Activated CD4-positive, alpha-beta T cell treated with anti-CD3 and anti-CD28 coated beads, Interleukin-2, amount 10 ng/mL, durations not matched to agents 7 days and 5 days (primary cell): ENCODE results near the gene SERP1. TPM values are rescaled to one million over a fixed set of nuclear protein-coding genes. Genes with fewer than 3 reads are reported as not detected.

ENCODE experiments used
- CTCF ChIA-PET: fragments of 350-600 bp; sonication (Branson Sonifier 250); formaldehyde crosslinking; loops from one replicate; lab custom pipeline; 2021; ENCODE audit warnings: antibody characterized with exemption; lab: Charles Lee
- POLR2A ChIA-PET: fragments of 350-600 bp; sonication (Branson Sonifier 250); formaldehyde crosslinking; loops from one replicate; lab custom pipeline; 2021; ENCODE audit warnings: antibody characterized with exemption; lab: Charles Lee
- DNase-seq: peaks from one replicate; pipeline ENCODE4 v3.0.0-alpha.2; 2020
- H3K27ac Mint-ChIP-seq: one replicate; pipeline ENCODE4 v1.8.0; 2021; ENCODE audit warnings: mild to moderate bottlenecking, moderate library complexity, mixed read lengths
- H3K27me3 Mint-ChIP-seq: one replicate; pipeline ENCODE4 v1.8.0; 2021; ENCODE audit warnings: mixed read lengths
- H3K36me3 Mint-ChIP-seq: one replicate; pipeline ENCODE4 v1.8.0; 2021; ENCODE audit warnings: low read depth, mixed read lengths
- H3K4me1 Mint-ChIP-seq: one replicate; pipeline ENCODE4 v1.8.0; 2021; ENCODE audit warnings: mixed read lengths
- H3K4me3 Mint-ChIP-seq: one replicate; pipeline ENCODE4 v1.8.0; 2021; ENCODE audit warnings: mild to moderate bottlenecking, moderate library complexity, mixed read lengths
- H3K9me3 Mint-ChIP-seq: one replicate; pipeline ENCODE4 v1.8.0; 2021; ENCODE audit warnings: mixed read lengths
- total RNA-seq, 2 experiments: library from RNA; stranded (reverse); gene quantifications; one replicate each; pipeline ENCODE4 v1.2.3, GENCODE V29; 2021

The SERP1 gene
- total RNA-seq, 2 experiments from 2014 or later, result 79.9 to 83.5 TPM

GRCh38 chr3:150531775-150532174 lies 14.5 kb downstream of the SERP1 start:
- DNase-seq, result no peak
- peaks cover 7% of the 10 kb centered on the region for H3K4me1 Mint-ChIP-seq
- no peak overlapping the region for H3K4me3 Mint-ChIP-seq
- H3K36me3 Mint-ChIP-seq, result no peaks in the 10 kb centered on the region
- ChIA-PET CTCF (no interaction called here), POLR2A (no interaction called here)
- H3K27ac Mint-ChIP-seq, result no peak overlapping the region
- H3K9me3 Mint-ChIP-seq, result no peaks in the 10 kb centered on the region
- no peaks in the 10 kb centered on the region for H3K27me3 Mint-ChIP-seq

GRCh38 chr3:150528354-150528797 lies 17.9 kb downstream of the SERP1 start:
- CTCF ChIA-PET, result interaction anchor here (0.6 kb wide), 1 partner anchor 1659 kb away, joined by 3 read pairs; no protein-coding TSS in a partner anchor
- POLR2A ChIA-PET, result no interaction called here
- Mint-ChIP-seq H3K9me3 (no peaks in the 10 kb centered on the region), H3K27me3 (no peaks in the 10 kb centered on the region), H3K27ac (no peak overlapping the region), H3K36me3 (no peaks in the 10 kb centered on the region), H3K4me1 (peaks cover 7% of the 10 kb centered on the region), H3K4me3 (no peak overlapping the region)
- DNase-seq, result no peak

- H3K36me3 Mint-ChIP-seq, result no peaks in the 10 kb centered on the region
- no peaks in the 10 kb centered on the region for H3K27me3 Mint-ChIP-seq
- CTCF ChIA-PET, result interaction anchor here (0.8 kb wide), 1 partner anchor 350 kb away, joined by 3 read pairs; no protein-coding TSS in a partner anchor
- H3K4me3 Mint-ChIP-seq, result no peak overlapping the region
- POLR2A ChIA-PET, result no interaction called here
- H3K9me3 Mint-ChIP-seq, result no peaks in the 10 kb centered on the region
- H3K27ac Mint-ChIP-seq, result no peak overlapping the region
- DNase-seq, result no peak
- H3K4me1 Mint-ChIP-seq, result peaks cover 7% of the 10 kb centered on the region
These were observed 18.6 kb downstream of the SERP1 start for GRCh38 chr3:150527464-150528255.

- no peak for DNase-seq
- Mint-ChIP-seq H3K9me3 (no peaks in the 10 kb centered on the region), H3K4me1 (no peaks in the 10 kb centered on the region), H3K27ac (no peak overlapping the region), H3K4me3 (no peak overlapping the region), H3K27me3 (no peaks in the 10 kb centered on the region), H3K36me3 (no peaks in the 10 kb centered on the region)
- ChIA-PET CTCF (interaction anchor here (0.6 to 0.9 kb wide), 2 partner anchors 15 to 237 kb away, joined by 4 read pairs; no protein-coding TSS in a partner anchor), POLR2A (no interaction called here)
These were observed 22.8 kb downstream of the SERP1 start for GRCh38 chr3:150523538-150523937.

- no peaks in the 10 kb centered on the region for H3K36me3 Mint-ChIP-seq
- H3K9me3 Mint-ChIP-seq, result no peaks in the 10 kb centered on the region
These were observed 24.8 kb downstream of the SERP1 start for GRCh38 chr3:150521463-150521862.

GRCh38 chr3:150520408-150520807 lies 25.9 kb downstream of the SERP1 start:
- no peak overlapping the region for H3K4me3 Mint-ChIP-seq
- H3K27me3 Mint-ChIP-seq, result peaks cover 10% of the 10 kb centered on the region
- no peak for DNase-seq
- ChIA-PET POLR2A (no interaction called here), CTCF (interaction anchor here (1.0 to 1.8 kb wide), 2 partner anchors 25 to 110 kb away, joined by 3 to 7 read pairs; no protein-coding TSS in a partner anchor)
- no peaks in the 10 kb centered on the region for H3K4me1 Mint-ChIP-seq
- no peaks in the 10 kb centered on the region for H3K36me3 Mint-ChIP-seq
- H3K27ac Mint-ChIP-seq, result no peak overlapping the region
- no peaks in the 10 kb centered on the region for H3K9me3 Mint-ChIP-seq

More at GRCh38 chr3:150521463-150521862, 24.8 kb downstream of the SERP1 start:
- Mint-ChIP-seq H3K27ac (no peak overlapping the region), H3K4me1 (no peaks in the 10 kb centered on the region), H3K27me3 (peaks cover 7% of the 10 kb centered on the region), H3K4me3 (no peak overlapping the region)
- POLR2A ChIA-PET, result no interaction called here
- CTCF ChIA-PET, result interaction anchor here (1.8 kb wide), 1 partner anchor 26 kb away, joined by 7 read pairs; no protein-coding TSS in a partner anchor
- no peak for DNase-seq

GRCh38 chr3:150519026-150519425 lies 27.3 kb downstream of the SERP1 start:
- no peaks in the 10 kb centered on the region for H3K9me3 Mint-ChIP-seq
- POLR2A ChIA-PET, result no interaction called here

GRCh38 chr3:150515210-150515609 lies 31.1 kb downstream of the SERP1 start:
- H3K36me3 Mint-ChIP-seq, result no peaks in the 10 kb centered on the region
- POLR2A ChIA-PET, result no interaction called here
- H3K27ac Mint-ChIP-seq, result no peak overlapping the region
- no peaks in the 10 kb centered on the region for H3K4me1 Mint-ChIP-seq
- CTCF ChIA-PET, result interaction anchor here (0.6 kb wide), 1 partner anchor 282 kb away, joined by 3 read pairs; no protein-coding TSS in a partner anchor
- no peaks in the 10 kb centered on the region for H3K9me3 Mint-ChIP-seq
- DNase-seq, result no peak
- peaks cover 17% of the 10 kb centered on the region for H3K27me3 Mint-ChIP-seq
- H3K4me3 Mint-ChIP-seq, result no peak overlapping the region

More at GRCh38 chr3:150519026-150519425, 27.3 kb downstream of the SERP1 start:
- Mint-ChIP-seq H3K27me3 (peaks cover 10% of the 10 kb centered on the region), H3K4me3 (no peak overlapping the region), H3K27ac (no peak overlapping the region), H3K36me3 (no peaks in the 10 kb centered on the region), H3K4me1 (no peaks in the 10 kb centered on the region)
- no peak for DNase-seq
- CTCF ChIA-PET, result no interaction called here

GRCh38 chr3:150511122-150511821 lies 35.0 kb downstream of the SERP1 start:
- ChIA-PET POLR2A (no interaction called here), CTCF (no interaction called here)
- Mint-ChIP-seq H3K4me3 (no peak overlapping the region), H3K4me1 (no peaks in the 10 kb centered on the region), H3K36me3 (no peaks in the 10 kb centered on the region), H3K27ac (no peak overlapping the region), H3K9me3 (no peaks in the 10 kb centered on the region), H3K27me3 (peaks cover 35% of the 10 kb centered on the region)
- DNase-seq, result no peak

GRCh38 chr3:150509780-150510179 lies 36.5 kb downstream of the SERP1 start:
- Mint-ChIP-seq H3K4me1 (no peaks in the 10 kb centered on the region), H3K9me3 (no peaks in the 10 kb centered on the region), H3K27me3 (peaks cover 32% of the 10 kb centered on the region), H3K4me3 (no peak overlapping the region), H3K27ac (no peak overlapping the region), H3K36me3 (no peaks in the 10 kb centered on the region)
- ChIA-PET CTCF (no interaction called here), POLR2A (no interaction called here)
- no peak for DNase-seq

- Mint-ChIP-seq H3K9me3 (no peaks in the 10 kb centered on the region), H3K27ac (no peak overlapping the region), H3K27me3 (peaks cover 32% of the 10 kb centered on the region), H3K4me1 (no peaks in the 10 kb centered on the region), H3K4me3 (no peak overlapping the region), H3K36me3 (no peaks in the 10 kb centered on the region)
- ChIA-PET POLR2A (no interaction called here), CTCF (no interaction called here)
- DNase-seq, result no peak
These were observed 37.9 kb downstream of the SERP1 start for GRCh38 chr3:150508401-150508800.

- Mint-ChIP-seq H3K4me1 (no peaks in the 10 kb centered on the region), H3K36me3 (no peaks in the 10 kb centered on the region)
These were observed 41.8 kb downstream of the SERP1 start for GRCh38 chr3:150504483-150504882.

More at GRCh38 chr3:150504483-150504882, 41.8 kb downstream of the SERP1 start:
- ChIA-PET CTCF (interaction anchor here (0.6 to 1.3 kb wide), 3 partner anchors 9 to 694 kb away, joined by 3 read pairs; no protein-coding TSS in a partner anchor), POLR2A (no interaction called here)
- peaks cover 21% of the 10 kb centered on the region for H3K27me3 Mint-ChIP-seq
- DNase-seq, result no peak
- H3K9me3 Mint-ChIP-seq, result peaks cover 9% of the 10 kb centered on the region
- no peak overlapping the region for H3K27ac Mint-ChIP-seq
- no peak overlapping the region for H3K4me3 Mint-ChIP-seq
